ENCODE results near the gene SUPT3H. TPM values are rescaled to one million over a fixed set of nuclear protein-coding genes. Genes with fewer than 3 reads are reported as not detected.

Gene SUPT3H
- total and polyA plus RNA-seq, 2 donors from 2014 or later: 10.1 to 12.5 TPM

DNA sequence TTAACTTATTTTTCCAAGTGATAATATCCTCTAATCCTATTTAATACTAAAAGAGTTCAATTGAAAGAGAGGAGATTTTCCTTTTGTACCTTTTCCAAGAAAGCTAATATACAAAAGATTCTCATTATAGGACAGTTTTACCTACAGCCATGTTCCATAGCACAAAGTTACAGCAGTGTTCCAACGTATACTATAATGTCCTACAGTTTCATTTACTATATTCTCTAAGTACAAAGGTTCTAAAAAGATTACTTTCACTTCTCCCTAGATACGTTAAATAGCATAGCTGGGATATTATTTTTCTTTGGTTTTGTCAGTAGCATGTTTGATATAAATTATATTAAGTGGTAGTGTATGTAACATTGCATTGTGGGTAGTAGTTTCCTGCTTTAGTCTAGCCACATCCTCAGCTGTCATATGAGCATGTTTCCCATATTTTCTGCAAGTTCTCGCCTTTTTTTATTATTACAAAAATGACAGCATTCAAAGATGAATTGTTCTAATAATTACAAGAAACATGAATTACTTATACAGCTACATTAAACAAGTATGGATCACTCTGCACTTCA, 54.0 kb downstream of the SUPT3H start:
- intact Hi-C loops (cut with DNase I): no loop called here
- FAIRE-seq: no peak
- H3K27ac ChIP-seq (ENCODE audit: low read depth in 2 of 2, low read length in 2 of 2): no peak overlapping the region

DNA sequence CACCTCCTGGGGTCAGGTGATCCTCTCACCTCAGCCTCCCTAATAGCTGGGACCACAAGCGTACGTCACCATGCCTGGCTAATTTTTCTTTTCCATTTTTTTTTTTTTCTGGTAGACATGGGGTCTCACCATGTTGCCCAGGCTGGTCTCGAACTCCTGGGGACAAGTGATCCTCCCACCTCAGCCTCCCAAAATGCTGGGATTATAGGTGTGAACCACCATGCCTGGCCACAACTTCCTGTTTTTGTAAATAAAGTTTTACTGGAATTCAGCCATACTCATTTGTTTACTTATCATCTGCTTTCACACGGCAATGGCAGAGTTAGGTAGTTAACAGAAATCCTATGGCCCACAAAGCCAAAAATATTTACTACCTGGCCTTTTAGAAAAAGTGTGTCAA, 57.4 kb downstream of the SUPT3H start:
- Histone ChIP-seq H3K9ac (ENCODE audit: low read length in 3 of 3) (no peak overlapping the region), H3K4me3 (ENCODE audit: low read length in 3 of 3) (no peak overlapping the region), H3K4me1 (ENCODE audit: control insufficient read depth in 2 of 3, insufficient read depth in 2 of 3, low read depth in 1 of 3, low read length in 3 of 3) (no peaks in the 10 kb centered on the region), H3K27me3 (ENCODE audit: control insufficient read depth, insufficient read depth, low read length) (no peaks in the 10 kb centered on the region), H3K36me3 (ENCODE audit: control insufficient read depth in 2 of 3, insufficient read depth in 3 of 3, low read length in 3 of 3) (no peaks in the 10 kb centered on the region), H3K27ac (ENCODE audit: low read depth in 2 of 2, low read length in 2 of 2) (no peak overlapping the region), H3K9me3 (ENCODE audit: control insufficient read depth in 2 of 3, insufficient read depth in 1 of 3, low read length in 3 of 3) (no peaks in the 10 kb centered on the region)
- DNase-seq: no peak
- intact Hi-C loops (cut with DNase I): no loop called here
- TF ChIP-seq, protein P1, sequence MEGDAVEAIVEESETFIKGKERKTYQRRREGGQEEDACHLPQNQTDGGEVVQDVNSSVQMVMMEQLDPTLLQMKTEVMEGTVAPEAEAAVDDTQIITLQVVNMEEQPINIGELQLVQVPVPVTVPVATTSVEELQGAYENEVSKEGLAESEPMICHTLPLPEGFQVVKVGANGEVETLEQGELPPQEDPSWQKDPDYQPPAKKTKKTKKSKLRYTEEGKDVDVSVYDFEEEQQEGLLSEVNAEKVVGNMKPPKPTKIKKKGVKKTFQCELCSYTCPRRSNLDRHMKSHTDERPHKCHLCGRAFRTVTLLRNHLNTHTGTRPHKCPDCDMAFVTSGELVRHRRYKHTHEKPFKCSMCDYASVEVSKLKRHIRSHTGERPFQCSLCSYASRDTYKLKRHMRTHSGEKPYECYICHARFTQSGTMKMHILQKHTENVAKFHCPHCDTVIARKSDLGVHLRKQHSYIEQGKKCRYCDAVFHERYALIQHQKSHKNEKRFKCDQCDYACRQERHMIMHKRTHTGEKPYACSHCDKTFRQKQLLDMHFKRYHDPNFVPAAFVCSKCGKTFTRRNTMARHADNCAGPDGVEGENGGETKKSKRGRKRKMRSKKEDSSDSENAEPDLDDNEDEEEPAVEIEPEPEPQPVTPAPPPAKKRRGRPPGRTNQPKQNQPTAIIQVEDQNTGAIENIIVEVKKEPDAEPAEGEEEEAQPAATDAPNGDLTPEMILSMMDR (IDR thresholded peaks at IDR 0.05; ENCODE audit: borderline replicate concordance, extremely low read depth, insufficient read depth): no peak
- no peak for FAIRE-seq

More for the DNA sequence above, 54.0 kb downstream of the SUPT3H start:
- Histone ChIP-seq H3K9ac (ENCODE audit: low read length in 3 of 3) (no peak overlapping the region), H3K36me3 (ENCODE audit: control insufficient read depth in 2 of 3, insufficient read depth in 3 of 3, low read length in 3 of 3) (no peaks in the 10 kb centered on the region), H3K9me3 (ENCODE audit: control insufficient read depth in 2 of 3, insufficient read depth in 1 of 3, low read length in 3 of 3) (no peaks in the 10 kb centered on the region), H3K27me3 (ENCODE audit: control insufficient read depth, insufficient read depth, low read length) (no peaks in the 10 kb centered on the region), H3K4me1 (ENCODE audit: control insufficient read depth in 2 of 3, insufficient read depth in 2 of 3, low read depth in 1 of 3, low read length in 3 of 3) (no peaks in the 10 kb centered on the region), H3K4me3 (ENCODE audit: low read length in 3 of 3) (no peak overlapping the region)
- TF ChIP-seq, protein P1 (IDR thresholded peaks at IDR 0.05; ENCODE audit: borderline replicate concordance, extremely low read depth, insufficient read depth): no peak
- DNase-seq: no peak

DNA sequence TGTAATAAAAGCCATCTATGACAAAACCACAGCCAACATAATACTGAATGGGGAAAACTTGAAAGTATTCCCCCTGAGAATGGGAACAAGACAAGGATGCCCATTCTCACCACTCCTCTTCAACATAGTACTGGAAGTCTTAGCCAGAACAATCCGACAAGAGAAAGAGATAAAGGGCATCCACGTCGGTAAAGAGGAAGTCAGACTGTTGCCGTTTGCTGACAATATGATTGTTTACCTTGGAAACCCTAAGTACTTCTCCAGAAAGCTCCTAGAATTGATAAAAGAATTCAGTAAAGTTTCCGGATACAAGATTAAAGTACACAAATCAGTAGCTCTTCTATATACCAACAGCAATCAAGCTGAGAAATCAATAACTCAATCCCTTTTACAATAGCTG, 63.6 kb downstream of the SUPT3H start:
- H3K27ac ChIP-seq (ENCODE audit: low read depth in 2 of 2, low read length in 2 of 2): no peak overlapping the region
- no peaks in the 10 kb centered on the region for H3K27me3 ChIP-seq (ENCODE audit: control insufficient read depth, insufficient read depth, low read length)
- TF ChIP-seq, protein P1 (IDR thresholded peaks at IDR 0.05; ENCODE audit: borderline replicate concordance, extremely low read depth, insufficient read depth): no peak
- FAIRE-seq (no peak), DNase-seq (no peak)
- H3K36me3 ChIP-seq (ENCODE audit: control insufficient read depth in 2 of 3, insufficient read depth in 3 of 3, low read length in 3 of 3): no peaks in the 10 kb centered on the region
- intact Hi-C loops (cut with DNase I): no loop called here
- no peak overlapping the region for H3K9ac ChIP-seq (ENCODE audit: low read length in 3 of 3)
- no peak overlapping the region for H3K4me3 ChIP-seq (ENCODE audit: low read length in 3 of 3)
- H3K9me3 ChIP-seq (ENCODE audit: control insufficient read depth in 2 of 3, insufficient read depth in 1 of 3, low read length in 3 of 3): no peaks in the 10 kb centered on the region
- H3K4me1 ChIP-seq (ENCODE audit: control insufficient read depth in 2 of 3, insufficient read depth in 2 of 3, low read depth in 1 of 3, low read length in 3 of 3): no peaks in the 10 kb centered on the region
